ENCODE data around the gene ROS1.
"Not testable (repeated sequence)": the region's sequence is repeated elsewhere in the genome, so short reads cannot be mapped to it uniquely, and the experiment has no call there.

Gene ROS1

DNA sequence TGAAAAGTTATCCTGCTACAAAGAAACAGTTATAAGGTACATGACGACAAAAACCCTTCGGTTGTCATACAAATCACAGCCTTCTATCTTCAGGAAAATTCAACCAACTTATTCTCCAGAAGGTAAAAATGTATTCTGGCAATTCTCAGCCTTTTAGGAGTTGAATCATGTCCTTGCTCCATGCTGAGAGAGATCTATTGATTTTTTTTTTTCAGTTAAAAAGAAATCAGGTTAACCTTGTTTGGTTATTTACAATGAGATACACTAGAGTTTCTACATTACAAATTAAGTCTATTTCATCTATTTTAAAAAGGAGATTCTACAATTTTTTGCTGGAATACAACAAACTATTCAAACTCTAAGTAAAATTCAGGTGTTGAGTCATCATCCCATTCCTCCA is 45.4 kb downstream of the ROS1 start:
- no peak for DNase-seq (ENCODE audit: low spot score)

DNA sequence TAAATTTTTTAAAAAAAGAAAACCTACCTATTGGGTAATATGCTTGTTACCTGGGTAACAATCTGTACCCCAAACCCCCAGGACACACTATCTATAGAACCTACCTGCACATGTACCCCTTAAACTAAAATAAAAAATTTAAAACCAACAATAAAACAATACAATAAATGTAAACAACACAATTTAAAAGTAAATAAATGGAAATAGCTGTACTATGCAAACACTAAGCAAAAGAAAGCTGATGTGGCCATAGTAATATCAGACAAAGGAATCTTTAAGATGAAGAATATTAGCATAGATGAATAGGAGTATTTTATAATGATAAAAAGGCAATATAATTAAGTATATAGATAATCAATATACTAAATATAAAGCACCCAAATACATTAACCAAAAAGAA is 50.3 kb downstream of the ROS1 start:
- DNase-seq (ENCODE audit: low spot score): no peak

DNA sequence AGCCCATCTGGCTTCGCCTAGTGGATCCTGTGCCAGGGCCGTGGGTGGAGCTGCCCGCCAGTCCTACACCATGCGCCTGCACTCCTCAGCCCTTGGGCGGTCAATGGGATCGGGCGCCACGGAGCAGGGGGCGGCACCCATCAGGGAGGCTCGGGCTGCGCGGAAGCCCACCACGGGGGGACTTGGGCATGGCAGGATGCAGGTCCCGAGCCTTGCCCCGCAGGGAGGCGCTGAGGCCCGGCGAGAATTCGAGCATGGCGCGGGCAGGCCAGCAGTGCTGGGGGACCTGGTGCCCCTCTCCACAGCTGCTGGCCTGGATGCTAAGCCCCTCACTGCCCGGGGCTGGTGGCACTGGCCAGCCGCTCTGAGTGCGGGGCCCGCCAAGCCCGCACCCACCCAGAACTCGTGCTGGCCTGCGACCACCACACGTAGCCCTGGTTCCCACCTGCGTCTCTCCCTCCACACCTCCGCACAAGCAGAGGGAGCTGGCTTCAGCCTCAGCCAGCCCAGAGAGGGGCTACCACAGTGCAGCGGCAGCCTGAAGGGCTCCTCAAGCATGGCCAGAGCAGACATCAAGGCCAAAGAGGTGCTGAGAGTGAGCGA is 52.4 kb downstream of the ROS1 start:
- no peak for DNase-seq (ENCODE audit: low spot score)

DNA sequence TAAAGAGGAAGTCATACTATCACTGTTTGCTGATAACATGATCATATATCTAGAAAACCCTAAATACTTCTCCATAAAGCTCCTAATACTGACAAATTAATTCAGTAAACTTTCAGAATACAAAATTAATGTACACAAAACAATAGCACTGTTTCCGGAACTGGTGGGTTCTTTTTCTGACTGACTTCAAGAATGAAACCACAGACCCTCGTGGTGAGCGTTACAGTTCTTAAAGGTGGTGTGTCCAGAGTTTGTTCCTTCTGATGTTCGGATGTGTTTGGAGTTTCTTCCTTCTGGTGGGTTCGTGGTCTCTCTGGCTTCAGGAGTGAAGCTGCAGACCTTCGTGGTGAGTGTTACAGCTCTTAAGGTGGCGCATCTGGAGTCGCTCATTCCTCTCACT is 53.5 kb downstream of the ROS1 start:
- not testable (repeated sequence) for DNase-seq (ENCODE audit: low spot score)

DNA sequence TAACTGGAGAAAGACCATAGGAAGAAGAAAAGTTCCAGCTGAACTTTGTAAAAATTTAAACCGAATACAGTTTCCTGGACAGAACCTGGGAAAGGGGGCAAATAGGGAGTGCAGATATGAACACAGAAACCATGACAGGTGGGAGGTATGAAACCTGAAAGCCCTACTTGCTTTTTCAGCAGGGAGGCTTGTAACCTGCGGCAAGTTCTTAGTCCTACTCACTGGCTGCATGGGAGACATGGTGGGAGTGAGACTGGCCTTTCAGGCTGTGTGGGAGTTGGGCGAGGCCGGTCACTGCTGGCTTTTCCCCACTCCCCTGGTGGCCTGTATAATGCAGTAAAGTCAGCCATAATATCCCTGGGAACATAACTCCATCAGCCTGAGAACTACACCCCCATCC is 54.2 kb downstream of the ROS1 start:
- no peak for DNase-seq (ENCODE audit: low spot score)

DNA sequence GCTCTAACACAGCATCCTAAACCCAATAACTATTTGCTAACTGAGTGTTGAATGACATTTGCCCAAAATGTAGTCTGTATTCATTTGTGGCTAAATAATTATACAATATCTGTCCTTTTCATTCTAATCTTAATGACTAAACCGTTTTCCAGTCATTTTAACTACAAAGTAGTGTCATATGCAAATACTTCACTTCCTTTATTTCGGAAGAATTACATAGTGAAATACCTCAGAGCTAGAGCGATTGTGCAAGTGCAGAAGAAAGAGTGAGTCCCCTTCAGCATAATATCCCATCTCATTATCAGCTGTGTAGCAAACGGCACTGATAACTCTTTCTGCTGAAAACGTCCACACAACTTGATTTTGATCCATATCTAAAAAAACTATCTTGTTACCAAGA is 66.2 kb downstream of the ROS1 start:
- no peak for DNase-seq (ENCODE audit: low spot score)

DNA sequence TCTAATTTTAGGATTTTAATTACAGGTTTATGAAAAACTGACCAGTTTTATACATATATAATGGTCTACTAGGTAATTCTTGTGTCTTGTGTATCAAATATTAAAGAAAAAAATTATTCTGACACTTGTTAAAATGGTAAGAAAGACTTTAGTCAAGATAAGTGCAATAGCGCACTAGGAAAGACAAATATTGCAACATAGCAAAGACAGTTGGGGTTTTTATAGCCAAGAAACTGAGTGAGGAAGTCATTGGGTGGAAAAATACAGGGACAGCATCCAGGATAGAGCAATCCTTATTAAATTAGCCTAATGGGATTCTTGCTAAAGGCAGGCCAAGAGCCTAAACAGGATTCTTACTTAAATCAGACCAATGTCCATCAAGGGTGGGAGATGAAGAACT is 71.1 kb downstream of the ROS1 start:
- no peak for DNase-seq (ENCODE audit: low spot score)

DNA sequence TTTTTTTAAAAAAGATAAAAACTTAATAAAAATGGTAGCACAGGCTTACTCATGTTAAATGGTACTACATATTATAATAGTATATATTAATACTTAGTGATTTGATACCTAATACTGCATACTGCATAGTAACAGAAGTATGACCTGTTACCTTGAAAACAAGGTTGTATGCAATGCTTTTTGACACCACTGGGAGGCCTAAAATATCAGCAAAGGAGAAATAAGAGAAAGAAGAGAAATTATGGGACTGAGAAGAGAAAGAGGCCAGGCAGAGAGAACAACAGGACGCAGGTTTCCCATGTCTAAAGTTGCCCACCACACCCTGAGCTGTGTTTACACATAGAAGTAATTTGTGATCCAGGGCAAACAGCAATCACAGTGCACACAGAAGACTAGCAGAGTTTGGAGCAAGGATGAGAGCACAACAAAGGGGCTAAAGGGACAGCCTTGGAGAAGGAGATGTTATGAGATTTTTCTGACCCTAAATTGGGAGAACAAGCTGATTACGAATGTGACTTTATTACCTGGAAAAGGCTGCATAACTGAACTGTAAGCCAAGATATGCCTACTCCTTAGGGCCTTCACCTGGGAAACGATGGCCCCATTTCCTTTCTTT is 73.2 kb downstream of the ROS1 start:
- DNase-seq (ENCODE audit: low spot score): no peak

DNA sequence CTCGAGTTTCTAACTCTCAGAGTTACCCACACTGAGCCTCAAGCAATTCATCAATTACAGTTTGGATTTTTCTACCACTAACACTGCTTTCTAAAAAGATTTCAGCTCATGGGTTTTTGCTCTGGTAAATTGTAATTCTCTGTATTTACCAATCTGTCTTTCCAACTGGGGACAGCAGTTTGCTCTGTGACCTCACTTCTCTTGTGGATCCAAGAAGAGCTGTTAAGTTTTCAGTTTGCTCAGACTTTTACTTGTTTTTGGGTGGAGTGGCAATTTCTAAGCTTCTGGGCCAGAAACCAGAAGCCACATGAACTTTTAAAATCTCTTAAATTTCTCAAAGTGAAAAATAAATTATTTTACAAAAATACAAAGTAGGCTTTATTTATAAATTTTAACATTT is 74.2 kb downstream of the ROS1 start:
- no peak for DNase-seq (ENCODE audit: low spot score)

DNA sequence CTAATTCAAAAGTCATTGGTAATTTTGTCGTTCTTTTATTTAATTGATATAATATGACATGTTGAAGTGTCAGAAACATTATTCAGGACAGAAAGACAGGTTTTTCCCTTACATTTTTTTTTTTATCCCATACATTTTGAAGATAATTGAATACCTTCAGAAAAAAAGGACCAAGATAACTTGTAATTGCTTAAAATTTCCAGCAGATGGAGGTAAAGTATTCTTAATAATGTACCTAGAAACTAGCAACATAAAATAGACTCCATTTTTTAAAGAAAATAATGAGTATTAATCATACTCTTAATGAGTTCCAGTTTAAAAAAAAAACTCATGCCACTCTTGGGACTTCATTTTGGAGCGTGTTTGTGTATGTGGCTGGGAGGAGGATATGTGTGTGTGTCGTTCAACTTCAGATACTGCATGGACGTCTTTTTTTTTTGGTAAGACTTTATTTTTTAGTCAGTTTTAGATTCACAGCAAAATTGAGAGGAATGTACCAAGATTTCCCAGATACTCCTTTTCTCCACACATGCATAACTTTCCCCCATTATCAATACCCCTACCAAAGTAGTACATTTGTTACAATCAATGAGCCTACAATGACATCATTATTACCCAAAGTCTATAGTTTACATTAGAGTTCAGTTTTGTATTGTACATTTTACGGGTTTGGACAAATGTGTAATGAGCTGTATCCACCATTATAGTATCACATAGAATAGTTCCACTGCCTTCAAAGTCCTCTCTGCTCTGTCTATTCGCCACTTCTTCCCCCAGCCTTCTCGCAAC is 79.4 kb downstream of the ROS1 start:
- peak; percentile 37 for DNase-seq (ENCODE audit: low spot score)

DNA sequence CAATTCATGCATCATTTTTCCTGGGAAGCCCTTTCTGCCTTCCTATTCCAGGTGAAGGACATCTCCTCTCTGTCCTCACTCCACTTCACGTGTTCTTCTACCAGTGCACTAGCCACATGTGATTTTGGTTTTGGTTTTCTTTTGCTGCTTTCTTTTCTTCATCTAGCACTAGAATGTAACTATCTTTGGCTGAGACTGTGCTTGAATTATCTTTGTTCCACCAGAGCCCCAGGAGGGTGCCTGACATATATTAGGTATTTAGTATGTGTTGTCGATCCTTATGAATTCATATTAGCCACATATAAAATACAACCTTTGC is 80.5 kb downstream of the ROS1 start:
- no peak for DNase-seq (ENCODE audit: low spot score)

DNA sequence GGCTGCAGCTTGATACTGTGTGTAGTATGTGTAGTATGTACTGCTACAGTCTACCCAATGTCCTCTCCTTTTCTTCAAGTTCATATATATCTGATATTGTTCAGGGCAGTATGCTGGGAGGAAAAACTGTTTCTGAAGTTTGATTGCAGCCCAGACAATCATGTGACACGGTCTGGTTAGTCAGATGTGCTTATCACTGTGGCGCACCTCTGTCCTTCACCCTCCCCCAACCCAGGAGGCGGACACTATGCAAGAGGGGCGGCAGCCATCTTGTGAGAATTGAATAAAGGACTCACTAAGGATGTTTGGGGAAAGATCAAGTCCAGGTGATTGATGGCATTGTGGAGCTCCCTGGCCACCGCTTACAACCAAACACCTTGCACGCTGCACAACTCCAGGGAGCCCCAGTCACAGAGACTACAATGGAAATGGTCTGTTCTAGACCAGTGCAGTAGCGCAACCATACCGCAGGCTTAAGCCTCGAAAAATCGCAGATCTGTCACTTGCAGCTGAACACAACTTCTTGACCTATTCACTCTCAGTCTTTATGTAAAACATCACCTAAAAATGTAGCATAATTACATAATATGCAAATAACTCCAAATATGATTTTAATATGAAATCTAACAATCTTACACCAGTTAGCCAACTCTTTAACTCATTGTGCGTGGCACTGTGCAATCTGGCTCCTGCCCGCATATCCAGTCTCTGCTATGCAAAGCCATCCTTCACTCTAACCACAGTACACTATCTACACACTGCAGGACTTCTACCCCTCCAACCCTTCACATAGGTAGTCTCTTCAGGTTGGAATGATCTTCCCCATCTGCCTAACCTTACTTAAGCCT is 81.1 kb downstream of the ROS1 start:
- DNase-seq (ENCODE audit: low spot score): no peak

DNA sequence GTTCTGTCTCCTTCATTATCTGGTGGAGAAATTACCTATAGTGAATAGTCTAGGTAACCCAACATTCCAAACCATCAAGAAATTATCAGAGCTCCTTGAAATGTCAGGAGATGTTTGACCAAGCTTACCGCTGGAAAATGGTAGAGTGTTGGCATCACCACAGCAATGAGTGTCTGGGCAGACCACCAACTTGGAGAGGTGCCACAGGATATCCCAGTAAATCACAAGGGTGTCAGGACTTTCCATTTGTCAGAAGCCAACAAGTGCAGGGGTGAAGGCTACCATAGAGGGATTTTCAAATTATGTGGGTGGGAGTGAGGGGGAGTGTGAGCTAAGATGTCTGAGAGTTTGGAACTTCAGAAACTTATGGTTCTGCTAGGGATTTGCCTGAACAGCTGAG is 87.2 kb downstream of the ROS1 start:
- no peak for DNase-seq (ENCODE audit: low spot score)

DNA sequence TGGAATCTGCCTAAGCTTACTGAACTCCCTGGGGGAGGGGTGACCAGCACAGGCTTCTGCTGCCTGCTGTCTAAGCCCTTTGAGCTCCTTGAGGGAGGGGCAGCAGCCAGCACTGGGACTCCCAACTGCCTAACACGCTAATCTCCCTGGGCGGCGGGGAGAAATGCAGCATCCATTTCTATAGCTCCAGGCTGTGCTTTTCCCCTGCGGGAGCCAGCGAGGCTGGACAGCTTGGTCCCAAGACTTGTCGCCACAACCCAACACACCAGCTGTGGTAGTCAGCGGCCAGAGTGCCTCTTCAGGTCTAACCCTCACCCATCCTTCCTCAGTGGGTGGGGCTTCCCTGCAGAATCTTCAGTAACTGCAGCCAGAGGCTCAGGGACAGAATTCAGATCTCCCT is 95.8 kb downstream of the ROS1 start:
- DNase-seq (ENCODE audit: low spot score): no peak

DNA sequence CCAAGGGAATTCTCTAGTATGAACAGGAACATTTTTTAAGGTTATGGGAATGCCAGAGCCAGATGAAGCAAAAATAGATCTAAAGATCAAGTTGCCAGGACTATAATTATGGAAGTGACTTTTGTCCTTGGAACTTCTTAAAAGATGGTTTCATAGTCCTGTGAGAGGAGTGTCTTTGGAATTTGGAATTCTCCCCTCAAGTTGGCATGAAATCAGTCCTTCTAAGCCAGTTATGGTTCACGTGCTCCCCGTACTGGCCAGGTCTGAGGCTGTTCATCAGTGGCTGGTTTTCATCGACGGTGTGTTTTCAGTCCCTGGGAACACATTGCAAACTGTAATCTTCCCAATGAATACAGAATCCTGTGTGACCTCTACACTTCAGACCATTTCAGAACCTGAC is 97.2 kb downstream of the ROS1 start:
- no peak for DNase-seq (ENCODE audit: low spot score)

DNA sequence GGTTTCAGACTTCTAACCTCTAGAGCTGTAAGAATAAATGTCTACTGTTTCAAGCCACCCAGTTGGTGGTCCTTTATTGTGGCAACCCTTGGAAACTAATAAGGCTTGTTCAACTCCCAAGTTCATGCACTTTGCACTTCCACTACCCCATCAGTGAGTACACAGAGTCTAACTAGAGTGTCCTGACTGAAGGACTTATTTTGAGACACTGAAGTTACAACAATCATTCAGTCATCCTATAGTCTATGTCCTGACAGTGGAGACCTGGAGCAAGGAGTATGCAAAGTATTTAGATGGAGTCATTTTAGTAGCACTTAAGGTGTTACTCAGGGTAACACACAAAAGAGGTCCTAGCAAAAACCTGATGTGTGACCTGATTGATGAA is 97.7 kb downstream of the ROS1 start:
- DNase-seq (ENCODE audit: low spot score): no peak

DNA sequence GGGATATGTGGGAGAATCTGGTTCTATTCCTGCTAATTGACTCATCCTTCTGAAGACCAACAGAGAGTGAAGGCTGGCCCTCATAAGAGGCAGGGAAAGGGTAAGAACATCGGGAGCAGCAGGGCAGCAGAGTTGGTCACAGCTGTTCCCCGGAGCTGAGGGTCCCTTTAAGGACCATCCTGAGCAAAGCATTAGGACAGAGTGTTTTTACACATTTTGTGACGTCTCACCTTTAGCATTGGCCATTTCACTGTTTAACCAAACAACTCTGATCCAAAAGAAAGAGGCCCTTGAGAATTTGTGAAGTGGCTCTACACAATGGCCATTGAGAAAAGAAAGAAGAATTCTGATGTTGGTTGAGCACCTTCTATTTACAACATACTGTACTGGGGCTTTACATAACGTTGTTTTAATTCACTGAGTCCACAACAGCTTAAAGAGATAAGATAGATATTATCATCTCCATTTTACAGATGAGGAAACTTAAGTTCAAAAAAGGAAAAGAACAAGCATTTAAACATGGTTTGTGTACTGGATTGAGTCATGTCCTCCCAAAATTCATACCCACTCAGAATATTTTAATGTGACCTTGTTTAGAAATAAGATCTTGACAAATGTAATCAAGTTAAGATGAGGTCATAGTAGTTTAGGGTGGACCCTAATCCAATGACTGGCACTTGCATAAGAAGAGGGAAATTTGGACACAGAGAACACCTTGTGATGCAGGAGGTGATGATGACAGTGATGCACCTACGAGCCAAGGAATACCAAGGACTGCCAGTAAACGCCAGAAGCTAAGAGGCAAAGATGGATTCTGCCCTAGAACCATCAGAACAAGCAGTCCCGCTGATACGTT is 98.4 kb downstream of the ROS1 start:
- no peak for DNase-seq (ENCODE audit: low spot score)

DNA sequence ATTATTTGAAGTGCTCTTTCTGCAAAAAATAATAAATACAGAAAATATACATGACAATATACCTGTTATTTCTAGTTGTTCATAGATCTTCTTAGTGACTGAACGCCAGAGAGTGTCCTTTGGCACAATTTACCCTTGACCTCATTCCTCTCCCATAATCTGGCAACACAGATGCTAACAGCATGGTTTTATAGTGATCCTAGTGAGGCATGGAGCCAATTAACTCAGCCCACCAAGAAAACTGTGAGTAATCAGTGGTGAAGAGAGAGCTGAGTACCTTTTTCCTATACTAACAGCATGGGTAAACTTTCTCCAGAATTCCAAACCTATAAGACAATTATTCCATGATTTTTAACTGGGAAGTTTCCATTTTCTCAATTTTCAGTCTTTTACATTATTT is 99.3 kb downstream of the ROS1 start:
- DNase-seq (ENCODE audit: low spot score): no peak

DNA sequence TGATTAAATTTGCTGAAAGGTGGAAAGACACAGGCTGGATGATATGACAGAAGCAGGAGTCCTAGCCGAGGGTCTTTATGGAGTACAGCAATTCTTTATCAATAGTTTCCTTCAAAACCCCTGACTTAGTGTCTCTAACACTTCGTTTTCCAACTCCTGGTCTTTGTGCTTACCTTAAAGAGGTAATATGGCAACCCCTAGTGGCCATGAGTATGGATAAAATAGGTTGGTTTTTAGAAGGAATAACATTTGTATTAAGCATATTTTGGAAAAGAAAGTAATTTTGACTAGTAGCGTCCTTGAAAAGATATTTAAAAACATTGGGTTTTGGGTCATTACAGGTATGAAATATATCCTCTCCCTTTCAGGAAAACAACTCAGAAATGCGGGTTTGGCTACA is 108.5 kb downstream of the ROS1 start:
- DNase-seq (ENCODE audit: low spot score): peak; percentile 51

DNA sequence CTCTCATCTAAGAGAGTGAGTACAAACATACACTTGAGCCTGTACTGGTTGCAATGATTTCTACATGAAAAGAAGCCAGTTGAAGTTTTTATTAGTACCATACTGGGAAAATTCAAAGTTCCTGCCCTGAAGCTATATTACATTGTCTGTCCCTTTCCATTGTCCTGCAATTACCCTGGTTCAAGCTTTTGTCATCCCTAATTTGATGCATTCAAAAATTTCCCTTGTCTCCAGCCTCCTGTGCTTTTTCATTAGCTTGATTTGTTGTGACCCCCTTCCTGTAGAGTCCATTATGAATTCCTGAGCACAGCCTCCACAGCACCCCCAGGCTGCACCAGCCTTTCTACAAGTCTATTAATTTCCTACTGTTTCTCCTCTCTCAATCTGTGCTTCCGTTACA is 114.0 kb downstream of the ROS1 start:
- no peak for DNase-seq (ENCODE audit: low spot score)

DNA sequence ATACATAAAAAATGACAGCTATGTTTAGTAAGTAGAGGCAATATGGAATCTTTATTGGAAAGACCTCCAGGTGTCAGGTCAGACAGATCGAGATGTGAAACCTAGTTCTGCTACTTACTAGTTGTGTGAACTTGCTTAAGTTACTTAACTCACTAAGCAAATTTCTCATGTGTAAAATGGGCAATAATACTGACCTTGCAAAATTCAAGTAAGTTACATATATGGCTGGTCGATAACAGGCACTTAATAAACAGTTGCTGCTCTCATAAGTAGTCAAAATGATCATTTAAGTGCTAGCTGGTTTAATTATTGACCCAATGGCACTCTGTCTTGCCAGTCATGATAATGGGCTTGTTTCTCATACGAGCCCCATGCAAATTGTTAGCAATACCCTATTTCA is 114.4 kb downstream of the ROS1 start:
- DNase-seq (ENCODE audit: low spot score): no peak

DNA sequence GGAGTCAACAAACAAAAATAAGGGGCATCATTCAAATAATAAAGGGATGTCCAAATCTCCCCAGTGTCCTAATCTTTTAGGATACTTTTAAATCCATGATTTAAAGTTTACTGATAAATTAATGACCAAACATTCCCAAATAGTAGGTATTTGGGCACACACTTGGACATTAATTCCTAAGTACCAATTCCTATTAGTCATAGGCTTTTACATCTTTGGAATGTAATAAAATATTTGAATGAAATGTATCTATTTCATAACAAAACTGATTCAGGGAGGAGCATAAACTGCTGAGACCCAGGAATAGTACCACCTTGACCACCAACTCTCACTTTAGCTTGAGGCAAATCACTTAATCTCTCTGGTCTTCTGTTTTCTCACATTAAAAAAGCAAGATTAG is 116.1 kb downstream of the ROS1 start:
- no peak for DNase-seq (ENCODE audit: low spot score)

Data from pons (tissue), 1 donor.